ENCODE measurements around the gene BRI3BP. TPM values are rescaled to one million over a fixed set of nuclear protein-coding genes. Genes with fewer than 3 reads are reported as not detected.
"Not testable (repeated sequence)": the region's sequence is repeated elsewhere in the genome, so short reads cannot be mapped to it uniquely, and the experiment has no call there.

Gene BRI3BP
- total RNA-seq, 1 donor from 2014 or later, result 39.9 TPM

DNA sequence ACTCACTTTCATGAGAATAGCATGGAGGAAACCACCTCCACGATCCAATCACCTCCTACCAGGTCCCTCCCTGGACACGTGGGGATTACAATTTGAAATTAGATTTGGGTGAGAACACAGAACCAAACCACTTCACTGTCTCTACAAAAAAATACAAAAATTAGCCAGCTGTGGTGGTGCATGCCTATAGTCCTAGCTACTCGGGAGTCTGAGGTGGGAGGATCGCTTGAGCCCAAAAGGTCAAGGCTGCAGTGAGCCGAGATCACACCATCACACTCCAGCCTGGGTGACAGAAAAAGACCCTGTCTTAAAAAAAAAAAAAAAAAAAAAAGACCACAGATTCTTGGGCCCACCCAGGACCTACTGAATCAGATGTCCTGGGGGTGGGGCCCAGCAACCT is 28.3 kb downstream of the BRI3BP start:
- no peak for DNase-seq (ENCODE audit: low spot score)

DNA sequence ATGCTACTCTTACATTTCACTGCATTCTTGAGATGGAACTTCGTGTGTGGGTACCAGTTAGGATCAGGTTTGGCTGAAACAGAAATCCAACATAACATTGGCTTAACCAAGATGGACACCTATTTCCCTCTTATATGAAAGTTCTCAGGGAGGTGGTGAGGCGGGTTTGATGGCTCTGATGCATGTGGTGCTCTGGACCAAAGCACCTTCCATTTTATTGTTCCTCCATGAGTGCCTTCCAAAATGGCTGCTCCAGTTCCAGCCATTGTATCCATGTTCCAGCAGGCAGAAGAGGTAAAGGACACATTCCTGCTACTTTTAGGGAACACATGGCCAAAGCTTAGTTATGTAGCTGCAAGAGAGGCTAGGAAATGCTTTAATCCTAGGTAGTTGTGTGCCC is 29.6 kb downstream of the BRI3BP start:
- no peak for DNase-seq (ENCODE audit: low spot score)

GRCh38 chr12:125024949-125025563 is 31.6 kb downstream of the BRI3BP start:
- DNase-seq (ENCODE audit: low spot score), result no peak

DNA sequence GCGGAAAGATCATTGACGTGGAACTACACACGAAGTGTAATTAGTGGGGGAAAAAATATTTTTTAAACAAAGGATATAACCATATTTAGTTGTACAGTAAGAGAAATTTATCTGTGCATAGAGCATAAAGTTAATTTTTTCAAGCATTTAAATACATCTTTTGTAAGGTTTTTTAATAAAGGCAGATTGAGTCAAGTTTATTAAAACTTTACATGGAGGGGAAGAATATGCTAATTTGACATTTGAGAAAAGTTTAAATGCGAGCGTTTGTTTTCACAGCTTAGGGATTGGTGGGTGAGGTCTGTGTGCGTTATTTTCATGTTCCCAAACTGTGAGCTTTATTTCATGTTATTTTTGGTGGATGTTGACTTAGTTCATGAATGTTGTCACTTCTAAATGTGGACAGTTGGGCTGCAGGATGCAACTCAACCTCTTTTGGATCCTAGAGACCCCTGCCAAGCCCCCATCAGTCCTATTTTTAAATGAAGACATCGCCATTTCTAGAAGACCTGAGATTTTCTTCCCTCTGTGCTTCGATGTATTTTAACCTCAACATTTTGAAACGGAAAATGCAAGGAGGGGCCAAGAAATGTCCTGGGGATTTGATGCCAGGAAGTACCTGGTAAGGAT is 32.3 kb downstream of the BRI3BP start:
- no peak for DNase-seq (ENCODE audit: low spot score)

GRCh38 chr12:125028106-125028505 is 34.7 kb downstream of the BRI3BP start:
- no peak for DNase-seq (ENCODE audit: low spot score)

GRCh38 chr12:125029761-125030358 is 36.4 kb downstream of the BRI3BP start:
- DNase-seq (ENCODE audit: low spot score), result no peak

- DNase-seq (ENCODE audit: low spot score), result not testable (repeated sequence)
Measured at GRCh38 chr12:125031471-125031870, 38.0 kb downstream of the BRI3BP start.

DNA sequence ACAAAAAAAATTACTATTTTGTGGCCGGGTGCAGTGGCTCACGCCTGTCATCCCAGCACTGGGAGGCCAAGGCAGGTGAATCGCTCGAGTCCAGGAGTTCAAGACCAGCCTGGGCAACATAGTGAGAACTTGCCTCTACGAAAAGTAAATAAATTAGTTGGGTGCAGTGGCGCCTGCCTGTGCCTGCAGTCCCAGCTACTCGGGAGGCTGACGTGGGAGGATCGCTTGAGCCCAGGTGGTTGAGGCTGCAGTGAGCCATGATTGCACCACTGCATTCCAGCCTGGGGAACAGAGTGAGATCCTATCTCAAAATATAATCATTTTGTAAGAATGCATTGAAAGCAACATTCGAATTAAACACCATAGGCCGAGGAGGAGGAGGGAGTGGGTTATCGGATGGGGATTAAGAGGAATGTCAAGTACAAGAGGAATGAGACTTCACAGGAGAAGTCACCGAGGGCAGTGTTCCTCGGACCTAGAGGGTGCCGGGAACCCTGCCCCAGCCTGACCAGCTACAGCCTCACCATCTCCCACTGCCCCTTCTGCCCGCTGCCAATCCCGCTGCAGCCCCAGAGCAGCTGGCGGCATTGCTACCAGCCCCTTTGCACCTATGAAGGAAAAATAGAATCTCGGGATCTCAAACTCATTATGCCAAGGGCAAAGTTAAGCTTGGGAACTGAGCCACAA is 39.2 kb downstream of the BRI3BP start:
- no peak for DNase-seq (ENCODE audit: low spot score)

DNA sequence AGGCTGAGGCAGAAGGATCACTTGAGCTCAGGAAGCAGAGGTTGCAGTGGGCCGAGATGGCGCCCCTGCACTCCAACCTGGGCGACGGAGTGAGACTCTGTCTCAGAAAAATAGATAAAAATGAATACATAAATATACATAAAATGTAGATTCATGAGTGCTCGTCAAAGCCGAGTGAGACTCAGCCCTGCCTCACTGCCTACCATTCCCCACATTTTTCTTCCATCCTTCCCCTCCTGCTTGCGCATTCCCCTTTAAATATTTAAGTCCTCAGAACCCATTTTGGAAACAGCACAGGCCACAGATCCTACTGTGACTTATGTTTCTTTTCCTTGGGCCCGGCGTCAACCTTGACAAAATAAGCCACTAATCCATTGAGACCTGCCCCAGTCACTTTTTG is 39.8 kb downstream of the BRI3BP start:
- DNase-seq (ENCODE audit: low spot score), result no peak

- DNase-seq (ENCODE audit: low spot score), result no peak
Measured at GRCh38 chr12:125038976-125039625, 45.7 kb downstream of the BRI3BP start.

GRCh38 chr12:125049093-125049458 is 55.6 kb downstream of the BRI3BP start:
- no peak for DNase-seq (ENCODE audit: low spot score)

GRCh38 chr12:125050446-125050845 is 57.0 kb downstream of the BRI3BP start:
- no peak for DNase-seq (ENCODE audit: low spot score)

DNA sequence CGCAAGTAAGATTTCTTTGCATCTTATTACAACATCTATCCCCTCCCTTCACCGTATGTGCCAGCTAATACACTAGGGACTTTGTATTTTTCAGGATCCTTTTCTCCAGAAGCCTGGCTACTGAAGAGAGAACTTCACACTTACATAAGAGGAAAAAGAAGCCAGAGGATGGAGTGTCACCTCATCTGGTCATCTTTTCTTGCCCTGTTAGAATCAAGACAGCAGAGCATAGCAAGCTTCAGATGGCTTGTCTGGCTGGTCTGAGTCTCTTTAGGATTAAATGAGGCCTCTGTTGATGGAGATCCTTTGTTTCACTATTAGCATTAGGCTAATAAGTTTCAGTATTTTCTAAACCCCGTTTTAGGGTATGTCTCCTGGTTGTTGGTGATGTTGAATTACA is 57.4 kb downstream of the BRI3BP start:
- DNase-seq (ENCODE audit: low spot score), result no peak

DNA sequence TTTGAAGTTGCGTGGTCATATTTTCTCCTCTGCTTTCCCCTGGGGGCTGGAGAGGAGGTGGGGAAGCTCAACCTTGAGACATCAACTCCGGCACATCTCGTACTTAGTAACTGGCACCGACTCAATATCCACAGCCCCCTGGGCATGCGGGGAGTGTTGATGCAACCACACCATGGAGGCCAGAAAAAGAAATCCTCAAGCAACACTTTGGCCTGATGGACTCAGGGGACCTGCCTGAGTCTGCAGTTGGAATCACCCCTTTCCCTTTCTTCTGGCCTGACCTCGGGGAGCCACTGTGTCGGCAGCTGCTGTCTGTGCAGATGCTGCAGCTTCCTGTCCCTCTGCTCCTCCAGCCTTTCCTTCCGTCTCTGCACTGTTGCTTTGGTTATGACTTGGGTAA is 60.4 kb downstream of the BRI3BP start:
- DNase-seq (ENCODE audit: low spot score), result no peak

DNA sequence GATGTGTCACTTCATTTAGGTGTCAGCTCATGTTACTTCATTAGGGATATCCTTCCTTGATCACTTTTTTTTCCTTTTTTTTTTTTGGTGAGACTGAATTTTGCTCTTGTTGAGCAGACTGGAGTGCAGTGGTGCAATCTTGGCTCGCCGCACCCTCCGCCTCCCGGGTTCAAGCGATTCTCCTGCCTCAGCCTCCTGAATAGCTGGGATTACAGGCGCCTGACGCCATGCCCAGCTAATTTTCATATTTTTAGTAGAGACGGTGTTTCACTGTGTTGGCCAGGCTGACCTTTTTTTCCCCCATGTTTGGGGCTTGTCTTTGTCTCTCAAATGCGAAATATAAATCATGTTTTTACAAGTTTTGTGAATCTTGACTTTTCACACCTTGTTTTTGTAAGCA is 62.1 kb downstream of the BRI3BP start:
- DNase-seq (ENCODE audit: low spot score), result no peak

GRCh38 chr12:125056306-125056705 is 62.9 kb downstream of the BRI3BP start:
- no peak for DNase-seq (ENCODE audit: low spot score)

DNA sequence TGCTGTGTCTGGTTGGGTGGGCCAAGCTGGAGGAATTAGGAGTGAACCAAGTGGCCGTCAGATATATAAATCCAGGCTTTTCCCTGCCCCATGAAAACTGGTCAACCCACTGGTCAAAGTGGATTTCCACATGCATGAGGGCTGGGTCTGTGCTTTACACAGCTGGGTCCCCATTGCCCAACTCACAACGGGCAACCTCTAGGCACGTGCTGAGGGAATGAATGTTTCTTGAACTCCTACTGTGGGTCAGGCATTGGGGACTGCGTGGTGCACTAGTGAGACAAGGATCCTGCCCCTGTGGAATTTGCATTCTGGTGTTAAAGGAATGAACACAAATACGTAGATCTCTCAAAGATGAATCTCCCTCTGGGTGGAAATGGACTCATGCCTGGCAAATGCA is 64.3 kb downstream of the BRI3BP start:
- no peak for DNase-seq (ENCODE audit: low spot score)

GRCh38 chr12:125061229-125061628 is 67.8 kb downstream of the BRI3BP start:
- no peak for DNase-seq (ENCODE audit: low spot score)

GRCh38 chr12:125063522-125063921 is 70.1 kb downstream of the BRI3BP start:
- not testable (repeated sequence) for DNase-seq (ENCODE audit: low spot score)

DNA sequence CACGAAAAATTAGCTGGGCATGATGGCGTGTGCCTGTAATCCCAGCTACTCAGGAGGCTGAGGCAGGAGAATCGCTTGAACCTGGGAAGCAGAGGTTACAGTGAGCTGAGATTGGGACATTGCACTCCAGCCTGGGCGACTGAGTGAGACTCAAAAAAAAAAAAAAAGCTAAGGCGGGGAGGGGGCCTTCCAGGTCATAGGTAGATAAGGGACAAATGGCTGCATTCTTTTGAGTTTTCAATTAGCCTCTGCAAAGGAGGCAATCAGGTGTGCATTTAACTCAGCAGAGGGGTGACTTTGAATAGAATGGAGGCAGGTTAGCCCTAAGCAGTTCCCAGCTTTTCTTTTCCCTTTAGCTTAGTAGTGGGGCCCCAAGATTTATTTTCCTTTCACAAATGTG is 71.0 kb downstream of the BRI3BP start:
- DNase-seq (ENCODE audit: low spot score), result no peak

DNA sequence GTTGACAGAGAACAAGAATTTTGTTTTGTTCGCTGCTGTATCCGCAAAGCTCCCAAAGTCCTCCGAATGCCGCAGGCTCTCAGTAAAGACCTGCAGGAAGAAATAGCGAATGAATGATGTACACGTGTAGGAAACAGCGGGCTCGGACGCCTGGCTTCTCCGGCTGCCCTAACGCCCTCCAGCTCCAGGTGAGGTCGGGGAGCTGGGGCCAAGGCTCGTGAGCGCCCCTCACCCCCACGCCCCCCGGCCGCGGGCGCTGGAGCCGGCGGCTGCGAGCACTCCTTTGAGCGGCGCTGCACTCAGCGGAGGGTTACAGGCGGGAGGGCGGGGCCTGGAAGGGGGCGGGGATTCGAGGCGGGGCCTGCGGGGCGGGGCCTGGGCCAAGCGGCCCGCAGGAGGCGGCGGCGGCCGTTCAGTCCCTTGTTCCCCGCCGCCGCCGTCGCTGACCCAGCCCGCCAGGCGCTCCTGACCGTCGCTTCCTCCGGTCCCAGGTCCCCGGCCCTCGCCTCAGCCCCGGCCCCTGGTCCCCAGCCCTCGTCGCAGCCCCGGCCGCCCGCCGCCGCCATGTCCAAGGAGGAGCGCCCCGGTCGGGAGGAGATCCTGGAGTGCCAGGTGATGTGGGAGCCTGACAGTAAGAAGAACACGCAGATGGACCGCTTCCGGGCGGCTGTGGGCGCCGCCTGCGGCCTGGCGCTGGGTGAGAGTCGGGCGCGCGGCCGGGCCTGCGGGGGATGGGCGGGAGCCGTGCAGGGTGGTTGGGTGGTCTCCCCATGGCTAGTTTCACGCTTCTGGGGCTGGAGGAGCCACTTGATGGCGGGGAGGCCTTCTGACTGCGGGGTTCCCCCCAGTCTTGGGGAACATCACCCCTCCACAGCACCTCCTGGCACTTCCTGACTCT is 71.8 kb downstream of the BRI3BP start, which contains the start of gene AACS:
Gene AACS, plus strand, starts transcription at position 415 of the 898 bp plus-strand sequence. Its CDS starts 150 bp downstream, at position 565.
- DNase-seq (ENCODE audit: low spot score), result peak; percentile 75
